ENCODE results near the gene TEAD3. TPM values are rescaled to one million over a fixed set of nuclear protein-coding genes. Genes with fewer than 3 reads are reported as not detected.

Gene TEAD3
- 0.32 and 0.61 TPM in 2 replicates for total RNA-seq

DNA sequence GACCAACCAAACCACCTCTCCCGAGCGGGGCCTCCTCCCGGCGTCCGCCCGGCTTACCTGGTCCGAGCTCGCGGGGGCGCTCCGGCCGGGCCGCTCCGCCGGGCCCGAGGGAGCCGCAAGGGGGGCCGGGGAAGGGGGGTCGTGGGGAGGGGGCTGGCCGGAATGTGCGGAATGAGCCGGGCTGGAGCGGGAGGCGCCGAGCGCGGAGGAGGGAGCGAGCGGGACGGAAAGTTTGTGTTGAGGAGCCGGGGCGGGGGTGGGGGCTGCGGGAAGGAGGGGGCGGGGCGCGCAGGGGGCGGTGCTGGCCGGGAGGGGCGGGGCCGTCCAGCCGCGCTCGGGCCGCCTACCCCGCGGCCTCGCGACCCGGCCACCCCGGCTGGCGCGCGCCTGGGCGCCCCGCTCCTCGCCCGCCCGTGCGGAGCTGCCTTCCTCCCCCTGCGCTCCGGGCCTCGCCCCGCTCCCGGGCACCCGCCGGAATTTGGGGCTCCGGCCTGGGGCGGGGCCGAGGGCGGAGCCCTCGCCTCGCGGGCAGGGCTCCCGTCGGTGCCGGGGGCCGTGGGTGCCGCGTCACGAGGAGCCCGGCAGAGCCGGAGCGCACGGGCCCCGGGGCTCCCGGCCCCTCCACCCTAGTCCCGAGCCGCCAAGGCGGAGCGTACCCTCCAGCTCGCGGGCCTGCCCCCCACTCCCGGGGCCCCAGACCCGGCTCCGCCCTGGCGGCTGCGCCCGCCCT is at the start of gene TEAD3:
Gene TEAD3 (minus strand): TSS at position 239 of the 730 bp plus-strand sequence.

GRCh38 chr6:35512740-35513139 is 15.9 kb upstream of the TEAD3 start, which contains the start of gene TULP1:
TULP1 (minus strand) TSS chr6:35512896; CDS start chr6:35512858, 38 bp downstream.

GRCh38 chr6:35468181-35468979 is 28.5 kb downstream of the TEAD3 start, which contains the start of gene RPL10A:
RPL10A (plus strand) TSS chr6:35468401; CDS start chr6:35468435, 34 bp downstream.

GRCh38 chr6:35452183-35453090 is 44.4 kb downstream of the TEAD3 start, which contains the start of gene FANCE:
FANCE (plus strand) TSS chr6:35452338; CDS start chr6:35452546, 208 bp downstream.

Other genes with a start within 250 kb of the TEAD3 start
- gene ZNF76, start 237.3 kb downstream of the TEAD3 start, total RNA-seq = 14.9 and 15.2 TPM in 2 replicates
- gene DEF6, start 199.3 kb downstream of the TEAD3 start, total RNA-seq = under 0.01 and 0.46 TPM in 2 replicates
- gene PPARD, start 154.5 kb downstream of the TEAD3 start, total RNA-seq = 3.3 and 4.9 TPM in 2 replicates
- gene FANCE, start 44.7 kb downstream of the TEAD3 start, total RNA-seq = 7.0 and 9.1 TPM in 2 replicates
- gene RPL10A, start 28.7 kb downstream of the TEAD3 start, total RNA-seq = 1,588 and 2,417 TPM in 2 replicates
- gene TULP1, start 15.8 kb upstream of the TEAD3 start, total RNA-seq = not detected in 2 replicates
- gene FKBP5, start 191.8 kb upstream of the TEAD3 start, total RNA-seq = 23.1 and 36.5 TPM in 2 replicates
- gene ARMC12, start 240.0 kb upstream of the TEAD3 start, total RNA-seq = 0.30 TPM in 1 of 2 replicates, not detected in the other

Measured in epithelial cell of umbilical artery (primary cell).